HepG2 (cell line): ENCODE measurements around the gene RHOT2. TPM values are rescaled to one million over a fixed set of nuclear protein-coding genes. Genes with fewer than 3 reads are reported as not detected.
A peak's percentile ranks its signal among the peaks of the same experiment; 100 is the strongest.

Experiments used
- ATAC-seq: fragments of 200-7000 bp; cut with Tn5 transposase; 3 replicates; pipeline ENCODE4 v1.9.1; 2020; ENCODE audit warnings: mild to moderate bottlenecking, moderate library complexity
- BruUV-seq: library from RNA; stranded (reverse); fragments of 400-500 nt; replicated peaks from 2 replicates; lab custom pipeline; 2021; lab: Mats Ljungman, UMichigan
- CTCF ChIA-PET: fragments of 300-600 bp; formaldehyde crosslinking; extraction: SDS; loops from one replicate; lab custom pipeline; 2021; ENCODE audit warnings: low total read pairs, inconsistent platforms, low intra/inter-chr PET ratio; lab: Yijun Ruan, JAX
- POLR2A ChIA-PET: fragments of 350-600 bp; sonication (Branson Sonifier 250); formaldehyde crosslinking; loops from one replicate; lab custom pipeline; 2020; ENCODE audit warnings: antibody characterized with exemption, inconsistent platforms; lab: Yijun Ruan, JAX
- DNase-seq: peaks from one replicate; pipeline ENCODE4 v3.0.0-alpha.2; 2015; ENCODE audit warnings: low spot score
- FAIRE-seq: peaks from 3 replicates; lab custom pipeline; 2011; peaks lifted over from hg19 to GRCh38; lab: Jason Lieb, UNC
- H2AFZ ChIP-seq: one replicate; pipeline ENCODE4 v1.6.1; 2011; ENCODE audit warnings: low read length, inconsistent platforms
- H3K27ac ChIP-seq: fragments of 300-600 bp; 3 replicates; pipeline ENCODE4 v1.8.0; 2011; ENCODE audit warnings: mixed run types, mild to moderate bottlenecking, mixed read lengths, low read length, inconsistent platforms; ENCODE audit not compliant: insufficient read depth; ENCODE audit errors: extremely low read length
- H3K27me3 ChIP-seq, 2 experiments: fragments of 200-600 bp in 1 of 2; 2 replicates in 1 of 2; 3 replicates in 1 of 2; pipeline versions ENCODE4 v1.6.0 to v1.8.0; 2011; ENCODE audit warnings: low read length in 2 of 2, mild to moderate bottlenecking in 2 of 2, moderate library complexity in 2 of 2, inconsistent platforms in 1 of 2; ENCODE audit not compliant: insufficient read depth in 2 of 2, control insufficient read depth in 1 of 2
- H3K36me3 ChIP-seq, 2 experiments: fragments of 200-600 bp in 1 of 2; replicated peaks in 1 of 2; 2 replicates in 1 of 2; 3 replicates in 1 of 2; pipeline versions ENCODE4 v1.5.1 to v1.8.0; 2011; ENCODE audit warnings: low read length in 2 of 2, inconsistent platforms in 1 of 2; ENCODE audit not compliant: insufficient read depth in 2 of 2, control insufficient read depth in 1 of 2
- H3K4me1 ChIP-seq: 2 replicates; pipeline ENCODE4 v1.5.1; 2012; ENCODE audit warnings: low read length, inconsistent platforms; ENCODE audit not compliant: insufficient read depth
- H3K4me2 ChIP-seq: 2 replicates; pipeline ENCODE4 v1.6.0; 2011; ENCODE audit warnings: low read depth, low read length, inconsistent platforms
- H3K4me3 ChIP-seq, 3 experiments: fragments of 200-600 bp in 1 of 3; sonication (generic), shearing (Covaris generic) in 1 of 3; replicated peaks in 1 of 3; 2 replicates each; pipeline ENCODE4 v1.5.1; 2011 to 2016; ENCODE audit warnings: low read length in 3 of 3, inconsistent platforms in 2 of 3, low read depth in 2 of 3, mild to moderate bottlenecking in 2 of 3, control low read depth in 1 of 3, mixed read lengths in 1 of 3; ENCODE audit not compliant: insufficient read depth in 1 of 3
- H3K79me2 ChIP-seq: one replicate; pipeline ENCODE4 v1.6.1; 2011; ENCODE audit warnings: low read length, inconsistent platforms; ENCODE audit not compliant: insufficient read depth
- H3K9ac ChIP-seq: 2 replicates; pipeline ENCODE4 v1.6.0; 2011; ENCODE audit warnings: mild to moderate bottlenecking, low read depth, low read length, inconsistent platforms; ENCODE audit not compliant: insufficient read depth
- H3K9me3 ChIP-seq: 2 replicates; pipeline ENCODE4 v1.5.1; 2012; ENCODE audit warnings: mild to moderate bottlenecking, low read length
- H4K20me1 ChIP-seq: 2 replicates; pipeline ENCODE4 v1.6.0; 2011; ENCODE audit warnings: inconsistent platforms, mild to moderate bottlenecking, low read length, moderate library complexity; ENCODE audit not compliant: insufficient read depth
- GABPB1 ChIP-seq: IDR thresholded peaks from 2 replicates; pipeline ENCODE4 v1.6.1; 2016; ENCODE audit warnings: mild to moderate bottlenecking, missing genetic modification reagents, moderate library complexity, missing compliant biosample characterization
- GPN1 ChIP-seq: sonication (generic); formaldehyde crosslinking; IDR thresholded peaks from 2 replicates; pipeline ENCODE4 v1.5.1; 2020; ENCODE audit warnings: missing genetic modification reagents, borderline replicate concordance
- KDM5B ChIP-seq: sonication (generic); formaldehyde crosslinking; IDR thresholded peaks from 2 replicates; pipeline ENCODE4 v1.4.0; 2020; ENCODE audit warnings: missing genetic modification reagents, mild to moderate bottlenecking, borderline replicate concordance
- NR2C2 ChIP-seq: sonication (generic); formaldehyde crosslinking; IDR thresholded peaks from 2 replicates; pipeline ENCODE4 v1.4.0; 2020; ENCODE audit warnings: missing genetic modification reagents, mild to moderate bottlenecking, moderate library complexity, borderline replicate concordance
- PRPF4 ChIP-seq: fragments of 200-400 bp; formaldehyde crosslinking; IDR thresholded peaks from 2 replicates; pipeline ENCODE4 v1.6.1; 2016; ENCODE audit warnings: low read length, low read depth; ENCODE audit not compliant: poor library complexity, severe bottlenecking
- RARA ChIP-seq: IDR thresholded peaks from 2 replicates; pipeline ENCODE4 v1.6.1; 2016; ENCODE audit warnings: missing genetic modification reagents, missing compliant biosample characterization
- SMC3 ChIP-seq: IDR thresholded peaks from 2 replicates; pipeline ENCODE4 v1.6.1; 2011; ENCODE audit warnings: low read length, improper control_type of control experiment
- ZNF34 ChIP-seq: sonication (generic); formaldehyde crosslinking; IDR thresholded peaks from 2 replicates; pipeline ENCODE4 v1.4.0; 2020; ENCODE audit warnings: mild to moderate bottlenecking, missing genetic modification reagents, borderline replicate concordance
- WGBS: methylation state at CpG from one replicate; pipeline ENCODE4 v1.1.6; 2017; ENCODE audit warnings: low lambda C conversion rate; 5-methylcytosine and 5-hydroxymethylcytosine counted together
- in situ Hi-C: cut with HindIII; loops from 2 replicates; pipeline ENCODE4 v1.10.0; 2017; ENCODE audit warnings: low pct_unique_long_range_greater_than_20kb; ENCODE audit not compliant: extremely low pct_ligation_motif_present
- intact Hi-C: fragments of 100-400 bp; cut with micrococcal nuclease; formaldehyde crosslinking; loops from one replicate; pipeline ENCODE4 v1.10.0; 2022; ENCODE audit not compliant: unreplicated experiment
- polyA plus RNA-seq, 8 experiments: library from polyadenylated mRNA; depleted of rRNA in 3 of 8; stranded (reverse) in 7 of 8; unstranded in 1 of 8; fragments of >200 nt; fragmentation: Illumina TruSeq in 4 of 8; extraction: Trizol in 4 of 8; gene quantifications; 2 replicates each; pipeline versions ENCODE4 v1.2.1 to v1.2.3, GENCODE V29; 2011 to 2016; ENCODE audit warnings: low read depth in 4 of 8, missing spikeins in 1 of 8, mixed read lengths in 1 of 8; ENCODE audit not compliant: insufficient read depth in 1 of 8
- total RNA-seq, 5 experiments: library from RNA; depleted of rRNA; stranded (reverse); fragments of >200 nt; fragmentation: Illumina TruSeq; extraction: Trizol; gene quantifications; 2 replicates each; pipeline ENCODE4 v1.2.3, GENCODE V29; 2016; ENCODE audit warnings: low read depth in 1 of 5
- TF ChIP-seq, protein P1 (sequence below): sonication (generic); formaldehyde crosslinking; IDR thresholded peaks from 2 replicates; pipeline ENCODE4 v1.8.1; 2022; ENCODE audit warnings: low read depth, mild to moderate bottlenecking, missing genetic modification reagents
- TF ChIP-seq, protein P2 (sequence below): sonication (generic); formaldehyde crosslinking; IDR thresholded peaks from 2 replicates; pipeline ENCODE4 v1.8.0; 2022; ENCODE audit warnings: missing genetic modification reagents, mild to moderate bottlenecking, borderline replicate concordance
- TF ChIP-seq, protein P3 (sequence below): sonication (generic); formaldehyde crosslinking; IDR thresholded peaks from 2 replicates; pipeline ENCODE4; 2020; ENCODE audit warnings: missing genetic modification reagents, mild to moderate bottlenecking, borderline replicate concordance

The RHOT2 gene
- total and polyA plus RNA-seq, 2 of the 13 experiments (the other 11 are each of a cell fraction or from before 2014, with no cell fraction given), result 63.6 to 76.9 TPM

DNA sequence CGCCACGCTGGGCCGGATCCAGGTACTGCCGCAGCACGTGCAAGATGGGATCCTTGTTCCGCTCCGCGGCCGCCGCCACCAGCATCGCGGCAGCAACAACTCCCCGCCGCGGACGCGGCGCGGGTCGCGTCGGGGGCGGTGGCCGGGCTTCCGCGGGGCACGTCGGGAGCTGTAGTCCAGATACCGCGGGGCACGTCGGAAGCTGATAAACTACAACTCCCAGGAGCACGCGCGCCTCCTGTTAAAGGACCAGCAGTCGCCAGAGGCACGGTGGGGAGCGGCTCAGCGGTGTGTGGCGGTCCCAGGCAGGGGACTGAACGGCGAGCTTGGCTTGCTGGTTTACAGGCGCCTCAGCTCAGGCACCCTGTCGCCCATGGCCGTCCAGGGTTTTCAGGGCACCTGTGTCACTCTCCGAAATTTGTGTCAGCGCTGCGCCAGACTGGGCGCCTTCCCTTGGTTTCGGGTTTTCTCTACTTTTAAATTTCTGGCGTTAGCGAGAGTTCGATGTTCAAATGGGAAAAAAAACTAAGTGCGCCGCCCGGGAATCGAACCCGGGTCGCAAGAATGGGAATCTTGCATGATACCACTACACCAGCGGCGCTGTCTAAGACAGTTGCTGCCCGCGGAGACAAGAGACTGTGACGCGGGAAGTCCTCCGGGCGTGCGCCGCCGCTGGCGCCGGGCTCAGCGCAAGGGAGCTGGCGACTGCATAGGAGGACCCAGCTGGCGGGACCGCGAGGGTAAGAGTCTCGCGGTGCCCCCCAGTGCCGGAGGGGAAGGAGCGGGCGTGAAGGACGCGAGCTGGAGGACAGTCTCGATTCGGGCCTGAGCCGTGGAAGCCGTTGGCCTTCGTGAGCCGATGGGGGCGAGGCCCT is 31.5 kb upstream of the RHOT2 start, which contains the start of gene METTL26 (continued):
- TF ChIP-seq, protein P1, sequence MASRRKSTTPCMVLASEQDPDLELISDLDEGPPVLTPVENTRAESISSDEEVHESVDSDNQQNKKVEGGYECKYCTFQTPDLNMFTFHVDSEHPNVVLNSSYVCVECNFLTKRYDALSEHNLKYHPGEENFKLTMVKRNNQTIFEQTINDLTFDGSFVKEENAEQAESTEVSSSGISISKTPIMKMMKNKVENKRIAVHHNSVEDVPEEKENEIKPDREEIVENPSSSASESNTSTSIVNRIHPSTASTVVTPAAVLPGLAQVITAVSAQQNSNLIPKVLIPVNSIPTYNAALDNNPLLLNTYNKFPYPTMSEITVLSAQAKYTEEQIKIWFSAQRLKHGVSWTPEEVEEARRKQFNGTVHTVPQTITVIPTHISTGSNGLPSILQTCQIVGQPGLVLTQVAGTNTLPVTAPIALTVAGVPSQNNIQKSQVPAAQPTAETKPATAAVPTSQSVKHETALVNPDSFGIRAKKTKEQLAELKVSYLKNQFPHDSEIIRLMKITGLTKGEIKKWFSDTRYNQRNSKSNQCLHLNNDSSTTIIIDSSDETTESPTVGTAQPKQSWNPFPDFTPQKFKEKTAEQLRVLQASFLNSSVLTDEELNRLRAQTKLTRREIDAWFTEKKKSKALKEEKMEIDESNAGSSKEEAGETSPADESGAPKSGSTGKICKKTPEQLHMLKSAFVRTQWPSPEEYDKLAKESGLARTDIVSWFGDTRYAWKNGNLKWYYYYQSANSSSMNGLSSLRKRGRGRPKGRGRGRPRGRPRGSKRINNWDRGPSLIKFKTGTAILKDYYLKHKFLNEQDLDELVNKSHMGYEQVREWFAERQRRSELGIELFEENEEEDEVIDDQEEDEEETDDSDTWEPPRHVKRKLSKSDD (CRISPR knock-in tag), result no peak; the same call in 1 of the 2 replicates
- TF ChIP-seq KDM5B (CRISPR knock-in tag) (peak; percentile 90), ZNF34 (peak; percentile 72; the same call in 1 of the 2 replicates)
- TF ChIP-seq, all 625 proteins: peak for 275

DNA sequence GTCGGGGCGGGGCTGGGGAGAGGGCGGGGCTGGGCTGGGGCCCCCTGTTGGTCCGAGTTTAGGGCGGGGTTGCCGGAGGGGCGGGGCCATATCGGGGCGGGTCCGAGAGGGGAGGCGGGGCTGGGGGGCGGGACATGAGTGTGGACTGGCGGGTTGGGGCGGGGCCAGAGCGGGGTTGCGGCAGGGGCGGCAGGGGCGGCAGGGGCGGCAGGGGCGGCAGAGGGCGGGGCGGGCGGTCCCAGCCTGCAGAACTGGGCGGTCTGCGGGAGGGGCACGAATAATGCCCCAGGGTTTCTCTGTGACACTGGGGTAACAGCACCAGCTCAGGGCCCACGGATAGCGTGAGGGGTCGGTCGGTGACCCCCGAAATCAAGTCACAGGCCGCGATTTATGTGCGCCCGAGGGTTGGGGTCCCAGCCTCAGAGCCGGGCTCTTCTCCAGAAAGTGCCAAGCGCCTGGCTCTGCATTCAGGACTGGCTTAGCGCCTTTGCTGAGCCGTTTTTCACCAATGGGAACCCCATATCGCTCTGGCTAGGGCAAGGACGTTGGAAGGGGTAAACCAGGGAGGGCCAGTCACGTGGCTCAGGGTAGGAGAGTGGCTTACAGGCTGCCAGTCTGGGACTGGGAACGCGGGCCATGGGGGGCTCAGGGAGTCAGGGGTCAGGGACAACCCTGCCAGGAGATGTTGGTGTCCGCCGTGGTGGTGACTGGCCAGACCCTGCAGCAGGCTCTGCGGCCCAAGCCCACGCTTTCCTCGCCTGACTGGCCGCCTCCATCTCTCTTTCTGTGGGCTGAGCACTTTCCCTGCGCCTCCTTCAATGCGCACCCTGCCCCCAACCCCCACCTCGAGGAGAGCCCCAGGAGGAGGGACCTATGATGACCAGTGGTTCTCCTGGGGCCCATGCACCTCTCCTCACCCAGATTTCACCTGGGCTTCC is 30.6 kb upstream of the RHOT2 start:
- peak overlapping the region; percentile 90 to 94 (median 92) for H3K4me3 ChIP-seq
- peak; percentile 37 for DNase-seq
- H3K36me3 ChIP-seq, result no peaks in the 10 kb centered on the region; a peak in 1 of 5 replicates
- in situ Hi-C loops (no loop called here), intact Hi-C loops (no loop called here)
- peaks cover 6% of the 10 kb centered on the region for H3K79me2 ChIP-seq
- H2AFZ ChIP-seq, result no peak overlapping the region
- no peak for FAIRE-seq
- no peaks in the 10 kb centered on the region for H3K9me3 ChIP-seq
- H4K20me1 ChIP-seq, result no peaks in the 10 kb centered on the region
- CTCF ChIA-PET, result no interaction called here
- H3K27ac ChIP-seq, result peak overlapping the region; percentile 88
- H3K27me3 ChIP-seq, result no peaks in the 10 kb centered on the region
- WGBS, result 34% methylated on average over 15 of the region's 53 CpGs
- peak; percentile 13 for ATAC-seq
- no TSS peak for BruUV-seq
- H3K9ac ChIP-seq, result peak overlapping the region; percentile 83
- peaks cover 37% of the 10 kb centered on the region for H3K4me1 ChIP-seq
- peak overlapping the region; percentile 98 for H3K4me2 ChIP-seq
- POLR2A ChIA-PET, result interaction anchor here (0.9 to 2.1 kb wide), 12 partner anchors 10 to 60 kb away, joined by 3 to 13 read pairs (median 4); partner anchors contain the start of genes RHOT2, STUB1, WDR24 and WDR90
- TF ChIP-seq GABPB1 (CRISPR knock-in tag), result no peak; the same call in 1 of the 2 replicates
- no peak for TF ChIP-seq SMC3
- TF ChIP-seq GPN1 (CRISPR knock-in tag), result no peak
- TF ChIP-seq PRPF4, result no peak
- no peak for TF ChIP-seq RARA (CRISPR knock-in tag)
- TF ChIP-seq NR2C2 (CRISPR knock-in tag), result peak; percentile 18; the same call in 1 of the 2 replicates
- TF ChIP-seq, protein P2, sequence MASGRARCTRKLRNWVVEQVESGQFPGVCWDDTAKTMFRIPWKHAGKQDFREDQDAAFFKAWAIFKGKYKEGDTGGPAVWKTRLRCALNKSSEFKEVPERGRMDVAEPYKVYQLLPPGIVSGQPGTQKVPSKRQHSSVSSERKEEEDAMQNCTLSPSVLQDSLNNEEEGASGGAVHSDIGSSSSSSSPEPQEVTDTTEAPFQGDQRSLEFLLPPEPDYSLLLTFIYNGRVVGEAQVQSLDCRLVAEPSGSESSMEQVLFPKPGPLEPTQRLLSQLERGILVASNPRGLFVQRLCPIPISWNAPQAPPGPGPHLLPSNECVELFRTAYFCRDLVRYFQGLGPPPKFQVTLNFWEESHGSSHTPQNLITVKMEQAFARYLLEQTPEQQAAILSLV, result peak; percentile 58; the same call in 1 of the 2 replicates
- TF ChIP-seq, protein P3, sequence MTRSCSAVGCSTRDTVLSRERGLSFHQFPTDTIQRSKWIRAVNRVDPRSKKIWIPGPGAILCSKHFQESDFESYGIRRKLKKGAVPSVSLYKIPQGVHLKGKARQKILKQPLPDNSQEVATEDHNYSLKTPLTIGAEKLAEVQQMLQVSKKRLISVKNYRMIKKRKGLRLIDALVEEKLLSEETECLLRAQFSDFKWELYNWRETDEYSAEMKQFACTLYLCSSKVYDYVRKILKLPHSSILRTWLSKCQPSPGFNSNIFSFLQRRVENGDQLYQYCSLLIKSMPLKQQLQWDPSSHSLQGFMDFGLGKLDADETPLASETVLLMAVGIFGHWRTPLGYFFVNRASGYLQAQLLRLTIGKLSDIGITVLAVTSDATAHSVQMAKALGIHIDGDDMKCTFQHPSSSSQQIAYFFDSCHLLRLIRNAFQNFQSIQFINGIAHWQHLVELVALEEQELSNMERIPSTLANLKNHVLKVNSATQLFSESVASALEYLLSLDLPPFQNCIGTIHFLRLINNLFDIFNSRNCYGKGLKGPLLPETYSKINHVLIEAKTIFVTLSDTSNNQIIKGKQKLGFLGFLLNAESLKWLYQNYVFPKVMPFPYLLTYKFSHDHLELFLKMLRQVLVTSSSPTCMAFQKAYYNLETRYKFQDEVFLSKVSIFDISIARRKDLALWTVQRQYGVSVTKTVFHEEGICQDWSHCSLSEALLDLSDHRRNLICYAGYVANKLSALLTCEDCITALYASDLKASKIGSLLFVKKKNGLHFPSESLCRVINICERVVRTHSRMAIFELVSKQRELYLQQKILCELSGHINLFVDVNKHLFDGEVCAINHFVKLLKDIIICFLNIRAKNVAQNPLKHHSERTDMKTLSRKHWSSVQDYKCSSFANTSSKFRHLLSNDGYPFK, result 0 out of 2 replicates have a peak, but pooled peaks have one; percentile 18
